Measurements from ENCODE around the gene PLXDC2.

DNA sequence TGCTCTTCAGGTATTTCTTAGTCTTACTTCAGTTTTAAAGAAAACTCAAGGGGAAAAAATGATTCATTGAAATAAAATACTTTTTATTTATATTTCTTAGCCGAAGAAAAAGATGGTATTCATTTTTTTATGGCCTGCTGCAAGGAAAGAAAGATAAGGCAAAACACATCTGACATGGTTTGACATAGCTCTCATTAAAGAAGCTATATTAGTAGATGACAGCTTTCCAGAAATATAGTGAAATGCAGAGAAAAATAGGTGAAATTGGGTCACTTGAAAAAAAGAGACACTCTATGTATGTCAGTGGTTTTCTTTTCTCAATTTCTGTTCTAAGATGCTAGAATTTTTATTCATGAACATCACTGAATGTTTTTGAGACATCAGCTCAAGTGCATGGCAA lies 438.3 kb downstream of the PLXDC2 start:
- TF ChIP-seq POLR2A (IDR thresholded peaks at IDR 0.05; ENCODE audit: low read length) (no peak), GATA1 (IDR thresholded peaks at IDR 0.05; ENCODE audit: low read depth, low read length) (no peak)

Data from erythroblast (primary cell).